ENCODE data around the gene GCN1. TPM values are rescaled to one million over a fixed set of nuclear protein-coding genes. Genes with fewer than 3 reads are reported as not detected.

Gene GCN1
- total RNA-seq, 1 experiment from 2014 or later: 254 TPM

GRCh38 chr12:120235369-120236323, 41.1 kb upstream of the GCN1 start:
- Histone ChIP-seq H3K27me3 (ENCODE audit: low read length) (no peaks in the 10 kb centered on the region), H3K36me3 (ENCODE audit: low read depth, low read length) (peaks cover 10% of the 10 kb centered on the region; the same call in 1 of the 2 replicates), H3K79me2 (ENCODE audit: low read length) (peaks cover 91% of the 10 kb centered on the region), H4K20me1 (ENCODE audit: low read length) (peaks cover 9% of the 10 kb centered on the region; the same call in 1 of the 2 replicates), H3F3A (ENCODE audit: low read length, unreplicated experiment) (peaks cover 32% of the 10 kb centered on the region), H3K9me3 (ENCODE audit: low read length) (no peaks in the 10 kb centered on the region), H2AFZ (ENCODE audit: low read length) (no peak overlapping the region), H3K27ac (ENCODE audit: low read length) (peak overlapping the region; percentile 93), H3K9me2 (replicated peaks; ENCODE audit: low read length) (no peaks in the 10 kb centered on the region), H3K4me2 (ENCODE audit: low read length) (peak overlapping the region; percentile 65), H3K4me1 (ENCODE audit: insufficient read depth, low read length) (peaks cover 86% of the 10 kb centered on the region), H3K4me3 (ENCODE audit: low read length) (peak overlapping the region; percentile 21; the same call in 1 of the 2 replicates), H3K9ac (ENCODE audit: low read length) (peak overlapping the region; percentile 46)
- DNase-seq (no peak), ATAC-seq (no peak)
- ChIA-PET CTCF (interaction anchor here (0.6 to 1.5 kb wide), 8 partner anchors 21 to 155 kb away, joined by 3 to 10 read pairs (median 5); partner anchors contain the start of genes PXN and RPLP0), POLR2A (ENCODE audit: unreplicated experiment) (interaction anchor here (0.7 to 1.5 kb wide), 5 partner anchors 12 to 56 kb away, joined by 4 to 14 read pairs (median 9); partner anchors contain the start of genes RNU4-2 and RPLP0)
- intact Hi-C loops (cut with micrococcal nuclease): no loop called here
- TF ChIP-seq EZH2 (IDR thresholded peaks at IDR 0.05; ENCODE audit: low read length, unreplicated experiment): no peak
- TF ChIP-seq, protein P1, sequence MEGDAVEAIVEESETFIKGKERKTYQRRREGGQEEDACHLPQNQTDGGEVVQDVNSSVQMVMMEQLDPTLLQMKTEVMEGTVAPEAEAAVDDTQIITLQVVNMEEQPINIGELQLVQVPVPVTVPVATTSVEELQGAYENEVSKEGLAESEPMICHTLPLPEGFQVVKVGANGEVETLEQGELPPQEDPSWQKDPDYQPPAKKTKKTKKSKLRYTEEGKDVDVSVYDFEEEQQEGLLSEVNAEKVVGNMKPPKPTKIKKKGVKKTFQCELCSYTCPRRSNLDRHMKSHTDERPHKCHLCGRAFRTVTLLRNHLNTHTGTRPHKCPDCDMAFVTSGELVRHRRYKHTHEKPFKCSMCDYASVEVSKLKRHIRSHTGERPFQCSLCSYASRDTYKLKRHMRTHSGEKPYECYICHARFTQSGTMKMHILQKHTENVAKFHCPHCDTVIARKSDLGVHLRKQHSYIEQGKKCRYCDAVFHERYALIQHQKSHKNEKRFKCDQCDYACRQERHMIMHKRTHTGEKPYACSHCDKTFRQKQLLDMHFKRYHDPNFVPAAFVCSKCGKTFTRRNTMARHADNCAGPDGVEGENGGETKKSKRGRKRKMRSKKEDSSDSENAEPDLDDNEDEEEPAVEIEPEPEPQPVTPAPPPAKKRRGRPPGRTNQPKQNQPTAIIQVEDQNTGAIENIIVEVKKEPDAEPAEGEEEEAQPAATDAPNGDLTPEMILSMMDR (conservative IDR thresholded peaks at IDR 0.05; ENCODE audit: low read depth, low read length): peak; percentile 59
- no TSS peak for BruUV-seq (replicated peaks)

DNA sequence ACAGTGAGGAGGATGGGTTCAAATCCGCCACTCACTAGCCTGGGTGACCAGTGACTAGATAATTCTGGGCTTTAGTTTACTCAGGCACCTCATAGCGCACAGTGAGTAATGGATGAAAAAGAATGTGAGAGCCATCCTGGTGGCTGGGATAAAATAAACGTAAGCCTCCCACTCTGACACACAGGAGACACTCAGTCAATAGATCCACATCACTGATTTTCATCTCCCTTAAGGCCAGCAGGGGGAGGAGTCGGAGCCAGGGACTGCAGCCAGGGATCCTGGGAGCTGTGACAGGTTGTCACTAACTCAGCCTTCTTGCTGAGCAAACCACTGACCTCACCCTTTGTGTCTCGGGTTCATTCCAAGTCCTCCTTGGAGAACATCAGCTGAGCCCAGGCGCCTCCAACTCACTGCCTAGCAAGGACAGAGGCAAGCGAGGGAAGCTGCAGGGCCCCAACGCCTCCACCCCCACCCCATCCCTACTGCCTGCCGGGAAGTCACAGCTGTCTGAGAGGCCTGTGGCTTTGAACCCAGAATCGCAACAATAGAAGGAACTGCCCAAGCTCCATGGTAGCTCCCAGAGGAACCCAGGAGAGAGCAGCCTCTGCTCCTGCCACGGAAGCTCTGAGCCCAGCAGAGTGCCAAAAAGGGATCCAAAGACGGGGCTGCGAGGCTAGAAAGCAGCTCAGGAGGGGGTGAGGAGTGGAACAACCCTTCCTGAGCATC, 40.3 kb upstream of the GCN1 start:
- H3K9me3 ChIP-seq (ENCODE audit: low read length): no peaks in the 10 kb centered on the region
- H2AFZ ChIP-seq (ENCODE audit: low read length): no peak overlapping the region
- ATAC-seq (peak; percentile 29), DNase-seq (peak; percentile 99)
- peak overlapping the region; percentile 93 for H3K27ac ChIP-seq (ENCODE audit: low read length)
- peak overlapping the region; percentile 63 for H3K9ac ChIP-seq (ENCODE audit: low read length)
- H3K4me3 ChIP-seq (ENCODE audit: low read length): peak overlapping the region; percentile 21; the same call in 1 of the 2 replicates
- H3K79me2 ChIP-seq (ENCODE audit: low read length): peaks cover 89% of the 10 kb centered on the region
- intact Hi-C loops (cut with micrococcal nuclease): no loop called here
- peak overlapping the region; percentile 65 for H3K4me2 ChIP-seq (ENCODE audit: low read length)
- peaks cover 6% of the 10 kb centered on the region; the same call in 1 of the 2 replicates for H3K36me3 ChIP-seq (ENCODE audit: low read depth, low read length)
- TSS peak; percentile 6 for BruUV-seq (replicated peaks)
- CTCF ChIA-PET: interaction anchor here (0.6 to 1.5 kb wide), 7 partner anchors 22 to 154 kb away, joined by 3 to 10 read pairs (median 6); partner anchors contain the start of genes PXN and RPLP0
- POLR2A ChIA-PET (ENCODE audit: unreplicated experiment): interaction anchor here (0.7 to 1.5 kb wide), 5 partner anchors 13 to 57 kb away, joined by 4 to 14 read pairs (median 5); partner anchors contain the start of genes RNU4-2 and RPLP0
- peaks cover 38% of the 10 kb centered on the region for H3F3A ChIP-seq (ENCODE audit: low read length, unreplicated experiment)
- H3K9me2 ChIP-seq (replicated peaks; ENCODE audit: low read length): no peaks in the 10 kb centered on the region
- H4K20me1 ChIP-seq (ENCODE audit: low read length): peaks cover 1% of the 10 kb centered on the region; the same call in 1 of the 2 replicates
- no peaks in the 10 kb centered on the region for H3K27me3 ChIP-seq (ENCODE audit: low read length)
- H3K4me1 ChIP-seq (ENCODE audit: insufficient read depth, low read length): peaks cover 84% of the 10 kb centered on the region
- no peak for TF ChIP-seq EZH2 (IDR thresholded peaks at IDR 0.05; ENCODE audit: low read length, unreplicated experiment)
- TF ChIP-seq, protein P1 (conservative IDR thresholded peaks at IDR 0.05; ENCODE audit: low read depth, low read length): peak; percentile 61

Data from PC-3 (cell line).